GM13977 (cell line): ENCODE results near the gene CCBE1.
"Not testable (repeated sequence)": the region's sequence is repeated elsewhere in the genome, so short reads cannot be mapped to it uniquely, and the experiment has no call there.

Source experiments
- DNase-seq: peaks from one replicate; pipeline ENCODE4 v3.0.0; 2012; ENCODE audit warnings: low spot score
- CTCF ChIP-seq: IDR thresholded peaks from 2 replicates; pipeline ENCODE4 v1.5.1; 2012; ENCODE audit warnings: mild to moderate bottlenecking, control low read depth; ENCODE audit not compliant: insufficient read depth; ENCODE audit errors: extremely low read depth, missing control alignments
- in situ Hi-C: fragments of 300-500 bp; cut with MboI; formaldehyde crosslinking; loops from one replicate; pipeline ENCODE4 v1.12.0; 2022; ENCODE audit warnings: low sequenced_read_pairs, low pct_unique_long_range_greater_than_20kb, mixed read lengths, inconsistent platforms; ENCODE audit not compliant: unreplicated experiment

The CCBE1 gene

GRCh38 chr18:59718108-59718463, 20.9 kb upstream of the CCBE1 start:
- in situ Hi-C loops = no loop called here
- no peak for DNase-seq
- TF ChIP-seq CTCF = no peak

GRCh38 chr18:59717291-59717690, 20.1 kb upstream of the CCBE1 start:
- TF ChIP-seq CTCF = no peak
- no peak for DNase-seq
- in situ Hi-C loops = no loop called here

GRCh38 chr18:59715966-59716369, 18.7 kb upstream of the CCBE1 start:
- DNase-seq = no peak
- in situ Hi-C loops = no loop called here
- TF ChIP-seq CTCF = no peak

GRCh38 chr18:59715445-59715844, 18.2 kb upstream of the CCBE1 start:
- no peak for TF ChIP-seq CTCF
- no peak for DNase-seq
- in situ Hi-C loops = no loop called here

- in situ Hi-C loops, DNase-seq: not testable (repeated sequence)
Observed at GRCh38 chr18:59714096-59714495, 16.9 kb upstream of the CCBE1 start.

- TF ChIP-seq CTCF = no peak
- in situ Hi-C loops = no loop called here
- DNase-seq = no peak
Observed at GRCh38 chr18:59712311-59712710, 15.1 kb upstream of the CCBE1 start.

GRCh38 chr18:59708988-59709387, 11.8 kb upstream of the CCBE1 start:
- TF ChIP-seq CTCF = no peak
- in situ Hi-C loops = no loop called here
- no peak for DNase-seq

GRCh38 chr18:59707306-59707705, 10.1 kb upstream of the CCBE1 start:
- in situ Hi-C loops = no loop called here
- no peak for TF ChIP-seq CTCF
- DNase-seq = no peak
